AG04450 (cell line): Measurements from ENCODE around the gene C19orf67. TPM values are rescaled to one million over a fixed set of nuclear protein-coding genes. Genes with fewer than 3 reads are reported as not detected.

Experiments used
- CTCF ChIA-PET: fragments of 300-600, 350-600 bp; formaldehyde crosslinking; extraction: SDS; loops from one replicate; lab custom pipeline; 2022; ENCODE audit warnings: antibody characterized with exemption, inconsistent platforms; lab: Charles Lee
- POLR2A ChIA-PET: fragments of 350-600 bp; formaldehyde crosslinking; extraction: SDS; loops from one replicate; lab custom pipeline; 2021; ENCODE audit warnings: antibody characterized with exemption, inconsistent platforms; lab: Yijun Ruan, JAX
- DNase-seq: peaks from one replicate; pipeline ENCODE4 v3.0.0-alpha.2; 2011; ENCODE audit warnings: low read depth, low spot score
- H3K27ac ChIP-seq: one replicate; pipeline ENCODE4 v1.5.1; 2012; ENCODE audit warnings: low read depth, low read length, control low read depth
- H3K27me3 ChIP-seq: one replicate; pipeline ENCODE4 v1.6.0; 2012; ENCODE audit warnings: low read length; ENCODE audit not compliant: control insufficient read depth, insufficient read depth
- H3K4me3 ChIP-seq: 2 replicates; pipeline ENCODE4 v1.5.1; 2011; ENCODE audit warnings: mild to moderate bottlenecking, low read depth, low read length, control low read depth
- H3K9me3 ChIP-seq: 2 replicates; pipeline ENCODE4 v1.5.1; 2012; ENCODE audit warnings: low read length; ENCODE audit not compliant: control insufficient read depth, insufficient read depth
- CTCF ChIP-seq: IDR thresholded peaks from 2 replicates; pipeline ENCODE4 v1.5.1; 2011; ENCODE audit warnings: low read depth, low read length, control low read depth, inconsistent platforms
- polyA plus RNA-seq: library from polyadenylated mRNA; depleted of rRNA; stranded (reverse); fragments of >200 nt; gene quantifications from 2 replicates; pipeline ENCODE4 v1.2.3, GENCODE V29; 2011

The C19orf67 gene
- polyA plus RNA-seq, 1 experiment = not detected

GRCh38 chr19:14090509-14091080 is 5.0 kb upstream of the C19orf67 start, which contains the start of gene SAMD1:
Gene SAMD1 (minus strand): TSS chr19:14090751.
- H3K4me3 ChIP-seq = peak within 1 kb of the TSS; percentile 77
- CTCF ChIA-PET = interaction anchor here (0.6 kb wide), 1 partner anchor 41 kb away, joined by 3 read pairs; no protein-coding TSS in a partner anchor
- peak within 1 kb of the TSS; percentile 47 for H3K27ac ChIP-seq
- peaks cover 12% of the 10 kb centered on the region; the same call in 1 of the 2 replicates for H3K9me3 ChIP-seq
- no peak for TF ChIP-seq CTCF
- no peaks in the 10 kb centered on the region for H3K27me3 ChIP-seq
- peak; percentile 68 for DNase-seq
- POLR2A ChIA-PET = no interaction called here

GRCh38 chr19:14089662-14090508 is 4.3 kb upstream of the C19orf67 start:
- TF ChIP-seq CTCF = no peak
- H3K9me3 ChIP-seq = peaks cover 12% of the 10 kb centered on the region; the same call in 1 of the 2 replicates
- ChIA-PET CTCF (no interaction called here), POLR2A (no interaction called here)
- H3K4me3 ChIP-seq = peak overlapping the region; percentile 77
- no peak overlapping the region for H3K27ac ChIP-seq
- H3K27me3 ChIP-seq = no peaks in the 10 kb centered on the region
- no peak for DNase-seq

- POLR2A ChIA-PET = no interaction called here
- Histone ChIP-seq H3K27ac (no peak overlapping the region), H3K27me3 (no peaks in the 10 kb centered on the region), H3K4me3 (peak overlapping the region; percentile 77), H3K9me3 (peaks cover 12% of the 10 kb centered on the region; the same call in 1 of the 2 replicates)
- TF ChIP-seq CTCF = peak; percentile 16; the same call in 1 of the 2 replicates
- no peak for DNase-seq
- CTCF ChIA-PET = no interaction called here
Observed at GRCh38 chr19:14089412-14089661, 3.8 kb upstream of the C19orf67 start.

DNA sequence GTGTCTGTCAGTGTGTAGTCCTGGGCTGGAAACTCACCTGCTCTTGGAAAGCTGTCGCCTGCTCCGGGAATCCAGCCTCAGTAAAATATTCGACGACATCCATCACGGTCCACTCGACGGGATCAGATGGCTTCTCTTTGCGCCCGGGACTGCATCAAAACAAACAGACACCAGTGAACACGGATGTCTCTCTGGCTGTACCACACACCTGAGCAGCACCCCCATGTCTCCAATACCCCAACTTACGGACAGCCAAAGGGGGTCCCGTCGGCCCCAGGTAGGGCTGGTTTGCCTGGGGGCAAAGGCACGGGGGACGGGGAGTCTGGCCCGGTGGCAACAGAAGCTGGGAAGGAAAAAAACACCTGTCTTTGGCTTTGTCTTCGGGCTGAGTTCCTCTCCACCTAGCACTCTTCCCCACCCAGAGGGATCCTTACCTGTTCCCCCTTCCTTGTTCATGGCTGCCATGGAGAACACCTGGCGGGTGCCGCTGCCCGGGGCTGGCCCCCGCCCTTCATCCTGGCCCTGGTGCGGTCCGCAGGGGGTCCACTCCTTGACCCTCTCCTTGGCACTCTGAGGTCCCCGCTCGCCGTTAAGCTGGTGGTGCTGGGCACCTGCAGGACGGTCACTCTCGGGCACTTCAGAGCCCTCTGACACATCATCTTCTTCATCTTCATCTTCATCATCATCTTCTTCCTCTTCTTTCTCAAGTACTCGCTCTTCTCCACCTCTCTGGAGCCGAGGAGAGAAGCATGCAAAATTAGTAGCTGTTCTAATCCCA is 3.2 kb upstream of the C19orf67 start:
- Histone ChIP-seq H3K9me3 (peaks cover 8% of the 10 kb centered on the region; the same call in 1 of the 2 replicates), H3K27me3 (no peaks in the 10 kb centered on the region), H3K4me3 (peak overlapping the region; percentile 77), H3K27ac (no peak overlapping the region)
- TF ChIP-seq CTCF = no peak
- CTCF ChIA-PET = no interaction called here
- POLR2A ChIA-PET = no interaction called here
- DNase-seq = no peak
